LNCaP clone FGC (cell line): Measurements from ENCODE around the gene ERBB4.
A peak's percentile ranks its signal among the peaks of the same experiment; 100 is the strongest.

Source experiments
- DNase-seq: peaks from one replicate; pipeline ENCODE4 v3.0.0-alpha.2; 2011; ENCODE audit warnings: low read depth
- H3K4me3 ChIP-seq: 2 replicates; pipeline ENCODE4 v1.5.1; 2011; ENCODE audit warnings: mild to moderate bottlenecking, low read depth, low read length, control low read depth
- CTCF ChIP-seq: IDR thresholded peaks from 2 replicates; pipeline ENCODE4 v1.5.1; 2012; ENCODE audit warnings: mild to moderate bottlenecking; ENCODE audit not compliant: control insufficient read depth, insufficient read depth; ENCODE audit errors: extremely low read depth

ERBB4 gene

DNA sequence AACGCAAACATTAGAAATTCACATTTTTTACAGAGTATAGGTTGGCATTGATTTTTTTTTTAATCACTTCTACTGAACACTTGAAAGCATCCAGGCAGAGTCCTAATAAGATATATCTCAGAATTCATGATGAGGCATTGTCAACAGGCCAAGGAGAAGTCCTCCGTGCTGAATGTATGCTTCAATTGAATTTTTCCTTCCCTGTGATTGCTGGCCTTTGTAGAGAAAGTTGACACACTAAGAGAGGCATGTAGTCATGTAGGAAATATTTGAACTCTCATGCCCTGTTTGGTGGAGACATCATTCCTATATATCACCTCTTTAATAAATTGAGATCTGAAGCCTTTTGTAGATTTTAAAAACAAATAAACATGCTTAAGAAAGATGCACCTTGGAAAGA lies 1137.3 kb downstream of the ERBB4 start:
- no peak for DNase-seq
- TF ChIP-seq CTCF = no peak
- H3K4me3 ChIP-seq = no peak overlapping the region

DNA sequence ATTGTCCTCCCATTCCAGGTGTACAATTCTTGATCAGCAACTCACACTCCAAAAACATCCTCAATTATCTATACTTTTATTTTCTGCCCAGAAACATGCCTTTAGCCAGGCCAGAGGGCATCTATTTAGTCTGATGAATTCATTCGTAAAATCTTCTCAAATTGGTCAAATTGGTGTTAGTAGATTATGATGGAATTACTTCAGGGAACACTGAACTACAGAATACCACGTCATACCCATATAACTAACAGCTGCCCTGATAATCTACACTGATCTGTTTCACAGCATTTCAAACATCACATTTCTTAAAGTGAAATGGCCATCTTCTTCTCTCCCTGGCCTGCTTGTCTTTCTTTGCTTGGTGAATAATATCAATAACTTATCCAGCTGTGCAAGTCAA lies 1140.8 kb downstream of the ERBB4 start:
- no peak for TF ChIP-seq CTCF
- DNase-seq = no peak
- no peak overlapping the region for H3K4me3 ChIP-seq

GRCh38 chr2:211396815-211397214 lies 1141.8 kb downstream of the ERBB4 start:
- no peak overlapping the region for H3K4me3 ChIP-seq
- DNase-seq = peak; percentile 58
- TF ChIP-seq CTCF = no peak

DNA sequence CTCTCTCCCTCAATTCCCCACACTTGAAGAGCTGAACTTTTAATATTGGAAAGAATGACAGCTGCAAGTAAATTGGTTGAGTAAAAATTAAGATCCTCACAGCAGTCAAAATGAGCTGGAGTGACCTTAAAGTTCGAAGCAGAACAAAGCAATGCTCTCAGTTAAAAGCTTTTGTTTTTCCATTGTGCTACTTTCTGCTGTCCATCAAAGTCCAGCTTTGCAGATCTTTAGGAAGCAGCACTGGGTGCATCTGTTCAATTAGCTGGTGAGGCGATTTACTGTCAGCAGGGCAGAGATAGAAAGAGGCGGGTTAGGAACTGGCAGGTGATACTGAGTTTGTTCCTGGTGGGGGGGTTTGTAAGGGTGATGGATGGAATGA lies 1147.4 kb downstream of the ERBB4 start:
- TF ChIP-seq CTCF = no peak
- H3K4me3 ChIP-seq = no peak overlapping the region
- no peak for DNase-seq

- H3K4me3 ChIP-seq = no peak overlapping the region
- TF ChIP-seq CTCF = no peak
- no peak for DNase-seq
Observed at GRCh38 chr2:211390536-211391188, 1147.9 kb downstream of the ERBB4 start.

- no peak for DNase-seq
- no peak overlapping the region for H3K4me3 ChIP-seq
- TF ChIP-seq CTCF = no peak
Observed at GRCh38 chr2:211387734-211388133, 1150.9 kb downstream of the ERBB4 start.

DNA sequence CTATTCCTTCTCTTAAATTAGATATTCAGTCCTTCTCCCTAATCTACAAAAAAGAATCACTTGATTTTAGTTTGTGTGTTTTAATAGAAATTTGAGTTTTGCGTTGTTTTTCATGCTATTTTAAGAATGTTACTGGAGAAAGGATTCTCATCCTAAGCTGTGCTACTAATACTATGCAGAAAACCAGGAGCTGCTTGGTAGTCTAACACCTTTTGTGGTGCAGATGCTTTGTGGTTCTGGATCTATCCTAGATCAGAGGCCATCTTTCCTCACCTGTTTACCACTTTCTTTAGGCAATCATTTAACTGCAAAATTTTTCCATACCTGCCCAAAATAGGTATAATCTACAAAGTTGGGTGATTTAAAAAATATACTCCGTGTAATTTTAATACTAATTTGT lies 1158.6 kb downstream of the ERBB4 start:
- DNase-seq = no peak
- H3K4me3 ChIP-seq = no peak overlapping the region
- TF ChIP-seq CTCF = no peak
